GM12875 (cell line): Measurements from ENCODE around the gene ADPGK.
"Not testable (repeated sequence)": the region's sequence is repeated elsewhere in the genome, so short reads cannot be mapped to it uniquely, and the experiment has no call there.

Experiments used
- H3K4me3 ChIP-seq: one replicate; pipeline ENCODE4 v1.5.1; 2011; ENCODE audit warnings: low read depth, low read length, control low read depth
- TF ChIP-seq, protein P1 (sequence below): IDR thresholded peaks from 2 replicates; pipeline ENCODE4 v1.5.1; 2011; ENCODE audit warnings: low read depth, mild to moderate bottlenecking, control low read depth, inconsistent platforms, low read length, moderate library complexity, borderline replicate concordance; ENCODE audit not compliant: insufficient read depth

The ADPGK gene

DNA sequence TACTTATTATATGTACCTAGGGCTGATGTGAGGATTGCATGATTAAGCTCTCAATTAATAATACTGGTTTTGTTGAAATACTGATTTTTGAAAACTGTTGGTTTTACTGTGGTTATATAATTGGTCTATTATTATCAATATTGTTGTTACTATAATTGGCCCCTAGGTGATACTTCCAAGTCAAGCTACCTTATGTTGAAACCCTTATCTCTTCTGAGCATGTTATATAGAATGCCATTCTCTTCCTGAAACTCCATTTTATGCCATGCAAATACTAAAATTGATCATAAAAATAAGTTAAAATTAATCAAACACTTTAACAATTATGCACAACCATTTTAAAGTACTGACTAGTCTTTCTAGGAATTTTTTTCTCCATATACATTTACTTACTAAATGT is 51.5 kb downstream of the ADPGK start:
- no peak overlapping the region for H3K4me3 ChIP-seq
- TF ChIP-seq, protein P1, sequence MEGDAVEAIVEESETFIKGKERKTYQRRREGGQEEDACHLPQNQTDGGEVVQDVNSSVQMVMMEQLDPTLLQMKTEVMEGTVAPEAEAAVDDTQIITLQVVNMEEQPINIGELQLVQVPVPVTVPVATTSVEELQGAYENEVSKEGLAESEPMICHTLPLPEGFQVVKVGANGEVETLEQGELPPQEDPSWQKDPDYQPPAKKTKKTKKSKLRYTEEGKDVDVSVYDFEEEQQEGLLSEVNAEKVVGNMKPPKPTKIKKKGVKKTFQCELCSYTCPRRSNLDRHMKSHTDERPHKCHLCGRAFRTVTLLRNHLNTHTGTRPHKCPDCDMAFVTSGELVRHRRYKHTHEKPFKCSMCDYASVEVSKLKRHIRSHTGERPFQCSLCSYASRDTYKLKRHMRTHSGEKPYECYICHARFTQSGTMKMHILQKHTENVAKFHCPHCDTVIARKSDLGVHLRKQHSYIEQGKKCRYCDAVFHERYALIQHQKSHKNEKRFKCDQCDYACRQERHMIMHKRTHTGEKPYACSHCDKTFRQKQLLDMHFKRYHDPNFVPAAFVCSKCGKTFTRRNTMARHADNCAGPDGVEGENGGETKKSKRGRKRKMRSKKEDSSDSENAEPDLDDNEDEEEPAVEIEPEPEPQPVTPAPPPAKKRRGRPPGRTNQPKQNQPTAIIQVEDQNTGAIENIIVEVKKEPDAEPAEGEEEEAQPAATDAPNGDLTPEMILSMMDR: no peak

DNA sequence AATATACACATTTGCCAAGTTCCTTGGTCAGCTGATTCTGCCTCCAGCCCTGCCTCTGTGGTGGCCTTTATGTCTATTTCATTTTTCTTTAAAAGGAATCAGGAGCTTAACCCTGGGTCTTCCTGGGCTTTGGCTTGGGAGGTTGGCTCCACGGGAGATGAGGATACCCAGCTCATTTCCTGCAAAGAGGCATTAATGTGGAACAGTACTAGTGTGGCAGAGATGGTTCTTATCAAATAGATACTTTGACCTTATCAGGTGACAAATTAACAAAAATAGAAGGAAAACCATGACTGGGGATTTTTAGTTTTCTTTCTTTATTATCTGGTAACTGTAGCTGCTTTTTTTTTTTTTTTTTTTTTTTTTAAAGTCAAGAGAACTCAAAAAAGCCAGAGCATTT is 54.7 kb downstream of the ADPGK start:
- no peak overlapping the region for H3K4me3 ChIP-seq
- TF ChIP-seq, protein P1: no peak

DNA sequence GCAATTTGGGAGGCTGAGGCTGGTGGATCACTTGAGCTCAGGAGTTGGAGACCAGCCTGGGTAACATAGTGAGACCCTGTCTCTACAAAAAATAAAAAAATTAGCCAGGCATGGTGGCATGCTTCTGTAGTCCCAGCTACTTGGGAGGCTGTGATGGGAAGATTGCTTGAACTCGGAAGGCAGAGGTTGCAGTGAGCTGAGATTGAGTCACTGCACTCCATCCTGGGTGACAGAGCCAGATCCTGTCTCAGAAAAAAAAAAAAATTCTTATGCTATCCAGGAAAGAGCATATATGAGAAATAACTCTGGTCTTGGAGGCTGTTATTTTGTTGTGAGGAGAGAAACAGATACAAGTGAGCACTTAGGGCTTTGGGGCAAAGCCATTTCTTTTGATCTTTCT is 55.3 kb downstream of the ADPGK start:
- not testable (repeated sequence) for H3K4me3 ChIP-seq

DNA sequence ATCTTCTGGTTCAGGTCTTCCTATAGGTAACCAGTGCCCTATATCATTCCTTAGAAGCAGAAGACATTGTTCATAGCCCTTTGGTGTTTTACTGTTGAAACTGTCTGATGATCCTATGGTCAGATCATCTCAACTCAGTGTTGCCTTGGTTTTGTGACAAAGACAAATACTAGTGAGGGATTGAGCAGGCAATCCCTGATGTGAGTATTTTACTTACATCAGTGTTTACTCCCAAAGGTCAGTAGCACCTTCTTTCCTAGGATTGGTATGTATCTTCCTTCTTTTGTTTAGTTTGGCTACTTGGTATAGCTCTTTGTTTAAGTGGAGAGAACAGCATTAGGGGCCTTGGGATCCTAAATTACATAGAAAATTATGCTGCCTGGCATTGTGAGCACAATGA is 56.4 kb downstream of the ADPGK start:
- TF ChIP-seq, protein P1: no peak
- H3K4me3 ChIP-seq: no peak overlapping the region

DNA sequence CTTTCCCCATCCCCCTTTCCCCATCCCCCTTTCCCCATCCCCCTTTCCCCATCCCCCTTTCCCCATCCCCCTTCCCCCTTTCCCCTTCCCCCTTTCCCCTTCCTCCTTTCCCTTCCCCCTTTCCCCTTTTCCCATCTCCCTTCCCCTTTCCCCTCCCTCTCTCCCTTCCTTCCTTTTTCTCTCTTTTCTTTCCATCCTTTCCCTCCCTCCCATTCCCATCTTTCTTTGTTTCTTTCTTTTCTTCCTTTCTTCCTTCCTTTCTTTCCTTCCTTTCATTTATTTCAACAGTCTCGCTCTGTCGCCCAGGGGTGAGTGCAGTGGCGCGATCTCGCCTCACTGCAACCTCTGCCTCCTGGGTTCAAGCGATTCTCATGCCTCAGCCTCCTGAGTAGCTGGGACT is 57.7 kb downstream of the ADPGK start:
- H3K4me3 ChIP-seq: not testable (repeated sequence)

DNA sequence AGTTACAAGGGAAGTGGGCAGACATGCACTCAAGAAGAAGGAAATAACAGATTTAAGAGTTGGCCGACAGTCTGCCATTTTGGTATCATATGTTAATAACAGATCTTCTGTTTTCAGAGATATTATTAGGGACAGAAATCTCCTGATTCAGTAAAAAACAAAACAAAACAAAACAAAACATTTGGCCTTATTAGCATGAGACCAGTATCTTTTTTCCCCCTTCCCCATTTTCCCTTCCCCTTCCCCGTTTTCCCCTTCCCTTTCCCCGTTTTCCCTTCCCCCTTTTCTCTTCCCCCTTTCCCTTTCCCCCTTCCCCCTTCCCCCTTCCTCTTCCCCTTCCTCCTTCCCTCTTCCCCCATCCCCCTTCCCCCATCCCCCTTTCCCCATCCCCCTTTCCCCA is 58.1 kb downstream of the ADPGK start:
- no peak overlapping the region for H3K4me3 ChIP-seq
- TF ChIP-seq, protein P1: no peak

DNA sequence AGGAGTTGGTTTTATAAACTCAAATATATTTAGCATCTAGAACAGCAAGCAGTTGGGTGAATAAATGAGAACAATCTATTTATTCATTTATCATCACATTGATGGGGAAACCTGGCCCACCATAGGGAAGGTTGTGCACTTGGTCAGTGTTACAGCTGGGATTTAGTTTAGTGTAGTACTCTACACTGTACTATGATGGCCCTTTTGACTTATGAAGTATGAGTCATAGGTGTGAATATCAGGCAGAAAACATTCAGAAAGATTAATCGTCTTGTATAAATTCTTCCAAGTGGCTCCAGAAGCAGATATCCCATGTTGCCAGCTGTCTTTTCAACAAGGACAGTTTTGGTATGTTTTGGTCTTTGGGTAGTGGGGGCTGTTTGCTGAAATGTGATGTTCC is 59.5 kb downstream of the ADPGK start:
- TF ChIP-seq, protein P1: no peak

DNA sequence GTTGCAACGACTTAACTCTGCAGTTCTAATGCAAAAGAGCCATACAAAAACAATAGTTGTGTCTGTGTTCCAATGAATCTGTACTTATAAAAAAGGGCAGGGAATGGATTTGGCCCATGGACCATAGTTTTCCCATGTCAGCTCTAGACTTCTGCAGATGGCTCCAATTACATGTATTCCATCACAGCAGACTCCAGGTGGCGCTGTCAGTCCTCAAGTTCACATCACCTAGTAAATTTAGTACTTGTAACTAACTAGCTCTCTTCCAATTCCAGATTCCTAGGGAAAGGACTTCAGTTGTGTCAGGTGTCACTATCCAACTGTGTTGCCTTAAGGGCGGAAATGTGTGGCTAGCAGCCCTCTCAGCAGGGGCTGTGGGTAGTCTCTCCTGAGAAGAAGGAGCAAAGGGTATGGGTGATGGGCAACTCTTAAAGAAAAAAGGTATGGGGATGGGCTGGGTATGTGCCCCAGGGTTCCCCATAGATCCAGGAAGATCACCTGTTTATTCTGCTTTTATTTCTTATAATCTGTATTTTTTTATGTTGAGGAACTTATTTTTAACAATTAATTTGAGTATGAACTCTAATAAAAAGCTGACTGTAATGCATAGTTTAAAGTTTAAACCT is 61.4 kb downstream of the ADPGK start:
- TF ChIP-seq, protein P1: peak; percentile 71
- H3K4me3 ChIP-seq: no peak overlapping the region

More for the DNA sequence above, 59.5 kb downstream of the ADPGK start:
- no peak overlapping the region for H3K4me3 ChIP-seq

DNA sequence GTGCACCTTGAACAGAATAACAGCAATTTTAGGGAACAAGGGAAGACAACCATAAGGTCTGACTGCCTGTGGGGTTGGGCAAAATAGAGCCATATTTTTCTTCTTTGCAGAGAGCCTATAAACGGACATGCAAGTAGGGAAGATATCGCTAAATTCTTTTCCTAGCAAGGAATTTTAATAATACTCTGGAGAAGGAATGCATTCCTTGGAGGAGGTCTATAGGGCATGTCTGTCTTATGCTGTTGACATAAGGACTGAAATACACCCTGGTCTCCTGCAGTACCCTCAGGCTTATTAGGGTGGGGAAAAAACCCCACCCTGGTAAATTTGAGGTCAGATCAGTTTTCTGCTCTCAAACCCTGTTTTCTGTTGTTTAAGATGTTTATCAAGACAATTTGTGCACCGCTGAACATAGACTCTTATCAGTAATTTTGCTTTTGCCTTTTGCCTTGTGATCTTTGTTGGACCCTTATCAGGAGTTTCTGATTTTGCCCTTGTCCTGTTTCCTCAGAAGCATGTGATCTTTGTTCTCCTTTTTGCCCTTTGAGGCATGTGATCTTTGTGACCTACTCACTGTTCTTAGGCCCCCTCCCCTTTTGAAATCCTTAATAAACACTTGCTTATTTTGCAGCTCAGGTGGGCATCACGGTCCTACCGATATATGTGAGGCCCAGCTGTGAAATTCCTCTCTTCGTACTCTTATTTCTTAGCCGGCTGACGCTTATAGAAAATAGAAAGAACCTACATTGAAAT is 74.8 kb downstream of the ADPGK start:
- H3K4me3 ChIP-seq: not testable (repeated sequence)
